NCI-H2196 treated with DMSO at 0.1 percent for 48 hours (cell line): ENCODE measurements around the gene ABHD16B.

Experiments
- DNase-seq: peaks from one replicate; lab custom pipeline; 2025; ENCODE audit not compliant: unreplicated experiment; lab: John Stamatoyannopoulos, UW

Gene ABHD16B

DNA sequence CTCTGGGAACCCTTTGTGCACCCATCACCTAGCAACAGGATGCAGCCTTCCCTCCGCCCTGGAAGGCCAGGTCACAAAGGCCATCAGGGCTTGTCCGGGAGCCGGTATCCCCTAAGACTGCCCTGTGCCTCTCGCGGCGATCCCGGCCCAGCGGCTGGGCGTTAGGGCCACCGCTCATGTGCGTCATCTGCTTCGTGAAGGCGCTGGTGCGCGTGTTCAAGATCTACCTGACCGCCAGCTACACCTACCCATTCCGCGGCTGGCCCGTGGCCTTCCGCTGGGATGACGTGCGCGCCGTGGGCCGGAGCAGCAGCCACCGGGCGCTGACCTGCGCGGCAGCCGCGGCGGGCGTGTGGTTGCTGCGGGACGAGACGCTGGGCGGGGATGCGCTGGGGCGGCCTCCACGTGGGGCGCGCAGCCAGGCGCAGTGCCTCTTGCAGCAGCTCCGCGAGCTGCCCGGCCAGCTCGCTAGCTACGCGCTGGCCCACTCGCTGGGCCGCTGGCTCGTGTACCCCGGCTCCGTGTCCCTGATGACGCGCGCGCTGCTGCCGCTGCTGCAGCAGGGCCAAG, at the start of gene ABHD16B:
ABHD16B (plus strand) TSS at position 134 of the 570 bp plus-strand sequence; CDS start at position 177, 43 bp downstream.
- DNase-seq: no peak

DNA sequence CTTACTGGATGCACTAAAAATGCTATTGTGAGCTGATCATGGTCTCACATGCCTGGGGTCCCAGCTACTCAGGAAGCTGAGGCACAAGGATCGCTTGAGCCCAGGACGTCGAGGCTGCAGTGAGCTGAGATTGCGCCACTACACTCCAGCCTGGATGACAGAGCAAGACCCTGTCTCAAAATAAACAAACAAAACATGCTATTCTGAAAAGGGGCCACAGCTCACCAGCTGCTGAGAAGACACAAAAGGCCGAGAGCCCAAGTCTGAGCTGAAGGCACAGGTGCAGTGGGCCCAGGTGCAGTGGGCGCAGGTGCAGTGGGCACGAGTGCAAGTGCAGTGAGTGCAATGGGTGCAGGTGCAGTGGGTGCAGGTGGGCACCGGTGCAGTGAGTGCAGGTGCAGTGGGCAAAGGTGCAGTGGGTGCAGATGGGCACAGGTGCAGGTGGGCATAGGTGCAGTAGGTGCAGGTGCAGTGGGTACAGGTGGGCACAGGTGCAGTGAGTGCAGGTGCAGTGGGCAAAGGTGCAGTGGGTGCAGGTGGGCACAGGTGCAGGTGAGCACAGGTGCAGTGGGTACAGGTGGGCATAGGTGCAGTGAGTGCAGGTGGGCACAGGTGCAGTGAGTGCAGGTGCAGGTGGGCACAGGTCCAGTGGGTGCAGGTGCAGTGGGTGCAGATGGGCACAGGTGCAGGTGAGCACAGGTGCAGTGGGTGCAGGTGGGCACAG, 46.2 kb upstream of the ABHD16B start:
- no peak for DNase-seq

DNA sequence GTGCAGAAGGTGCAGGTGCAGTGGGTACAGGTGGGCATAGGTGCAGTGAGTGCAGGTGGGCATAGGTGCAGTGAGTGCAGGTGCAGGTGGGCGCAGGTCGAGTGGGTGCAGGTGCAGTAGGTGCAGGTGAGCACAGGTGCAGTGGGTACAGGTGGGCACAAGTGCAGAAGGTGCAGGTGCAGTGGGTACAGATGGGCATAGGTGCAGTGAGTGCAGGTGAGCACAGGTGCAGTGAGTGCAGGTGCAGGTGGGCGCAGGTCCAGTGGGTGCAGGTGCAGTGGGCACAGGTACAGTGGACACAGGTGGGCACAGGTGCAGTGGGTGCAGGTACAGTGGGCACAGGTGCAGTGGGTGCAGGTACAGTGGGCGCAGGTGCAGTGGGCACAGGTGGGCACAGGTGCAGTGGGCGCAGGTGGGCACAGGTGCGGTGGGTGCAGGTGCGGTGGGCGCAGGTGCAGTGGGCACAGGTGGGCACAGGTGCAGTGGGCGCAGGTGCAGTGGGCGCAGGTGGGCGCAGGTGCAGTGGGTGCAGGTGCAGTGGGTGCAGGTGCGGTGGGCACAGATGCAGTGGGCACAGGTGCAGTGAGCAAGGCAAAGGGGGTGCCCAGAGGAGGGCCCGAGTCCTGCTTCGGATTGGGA, 45.6 kb upstream of the ABHD16B start:
- no peak for DNase-seq

DNA sequence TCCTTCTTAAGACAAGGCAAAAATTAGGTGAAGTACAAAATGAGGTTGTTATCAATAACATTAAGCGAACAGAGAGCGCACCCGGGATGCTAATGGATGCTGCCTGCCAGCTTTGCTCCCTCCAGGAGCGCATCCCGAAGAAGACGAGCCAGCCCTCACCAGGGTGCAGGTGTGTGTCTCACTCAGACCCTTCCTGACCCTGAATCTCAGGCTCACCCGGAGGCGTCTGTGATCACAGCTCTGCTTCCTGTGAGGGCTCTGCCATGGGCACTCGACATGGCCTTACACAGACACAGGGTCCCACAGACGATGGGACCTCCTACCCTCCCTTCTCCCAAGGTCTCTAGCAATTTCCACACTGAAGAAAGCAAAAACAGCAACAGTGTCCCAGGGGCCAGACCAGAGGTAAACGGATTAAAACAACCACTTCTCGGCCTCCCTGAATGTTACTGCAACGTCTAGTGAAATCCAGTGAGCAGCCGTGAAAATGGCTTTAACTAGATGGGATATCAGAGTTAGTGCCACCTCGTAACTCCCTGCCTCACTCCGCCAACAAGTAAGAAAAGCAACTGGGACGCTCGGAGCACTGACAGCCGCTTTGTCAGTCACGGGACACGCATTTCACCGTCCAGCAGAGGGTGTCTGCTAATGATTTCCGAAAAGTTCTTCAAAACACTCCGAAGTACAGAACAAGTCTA, 41.9 kb upstream of the ABHD16B start:
- DNase-seq: no peak

DNA sequence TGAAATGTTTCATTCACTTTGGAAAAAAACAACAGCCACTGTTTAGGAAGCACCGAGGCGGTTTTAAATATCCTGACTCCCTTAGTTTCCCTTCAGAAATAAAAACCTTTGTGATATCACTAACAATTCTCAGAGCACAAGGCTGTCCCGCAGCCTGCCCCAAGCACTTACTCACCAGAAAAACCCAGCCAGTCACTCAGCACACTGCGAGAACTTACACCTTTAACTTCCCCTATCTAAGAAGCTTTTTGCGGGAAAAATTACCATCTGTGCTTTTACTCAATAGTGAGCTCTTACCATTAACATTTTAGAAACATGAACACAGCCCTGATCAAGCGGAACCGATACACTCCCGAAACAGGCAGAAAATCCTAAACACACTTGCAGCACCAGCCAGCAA, 39.5 kb upstream of the ABHD16B start:
- DNase-seq: no peak

DNA sequence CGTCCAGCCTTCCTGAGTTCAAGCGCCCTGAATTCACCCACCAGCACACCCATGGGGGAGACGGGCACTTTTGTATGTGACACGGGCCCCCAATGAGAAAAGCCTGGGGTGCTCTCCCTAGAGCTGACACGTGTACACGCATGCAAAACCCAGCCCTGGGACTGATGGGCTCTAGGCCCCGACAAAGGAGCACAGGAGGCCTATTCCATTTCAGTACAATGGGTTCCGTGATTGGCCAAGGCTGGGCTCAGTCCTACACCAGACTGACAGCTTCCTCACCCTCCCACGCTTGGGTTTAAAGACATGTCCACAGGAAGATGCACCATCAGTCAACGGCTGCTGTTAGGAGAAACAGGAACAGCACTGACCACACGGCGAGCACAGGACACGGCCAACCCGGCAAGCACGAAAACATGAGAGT, 39.0 kb upstream of the ABHD16B start:
- no peak for DNase-seq

DNA sequence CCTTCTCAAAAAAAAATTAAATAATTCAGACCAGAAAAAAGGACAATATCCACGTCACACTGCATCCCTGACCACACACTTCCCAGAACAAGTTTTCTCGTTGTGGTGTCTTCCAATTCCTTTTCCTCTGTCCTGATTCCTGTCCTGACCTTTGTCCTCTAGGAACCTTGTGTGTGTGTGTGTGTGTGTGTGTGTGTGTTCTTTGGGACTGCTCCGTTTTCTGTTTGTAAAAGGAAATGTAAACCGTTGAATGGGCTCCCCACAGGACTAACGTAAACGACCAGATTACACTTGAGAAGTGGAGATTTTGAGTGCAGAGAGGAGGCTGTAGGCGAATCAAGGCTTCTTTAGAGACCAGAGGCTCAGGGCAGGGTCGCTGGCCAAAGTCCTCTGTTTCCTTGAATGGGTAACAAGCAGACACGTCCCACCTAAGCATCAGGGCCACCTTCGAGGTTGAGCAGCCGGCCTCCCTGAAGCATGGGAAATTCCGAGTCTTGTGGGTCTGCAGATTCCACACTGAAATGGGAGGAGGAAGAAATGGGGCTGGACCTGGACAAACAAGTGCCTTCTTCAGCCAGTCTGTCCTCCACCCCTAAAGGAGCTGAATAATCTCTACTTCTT, 37.5 kb upstream of the ABHD16B start:
- no peak for DNase-seq

DNA sequence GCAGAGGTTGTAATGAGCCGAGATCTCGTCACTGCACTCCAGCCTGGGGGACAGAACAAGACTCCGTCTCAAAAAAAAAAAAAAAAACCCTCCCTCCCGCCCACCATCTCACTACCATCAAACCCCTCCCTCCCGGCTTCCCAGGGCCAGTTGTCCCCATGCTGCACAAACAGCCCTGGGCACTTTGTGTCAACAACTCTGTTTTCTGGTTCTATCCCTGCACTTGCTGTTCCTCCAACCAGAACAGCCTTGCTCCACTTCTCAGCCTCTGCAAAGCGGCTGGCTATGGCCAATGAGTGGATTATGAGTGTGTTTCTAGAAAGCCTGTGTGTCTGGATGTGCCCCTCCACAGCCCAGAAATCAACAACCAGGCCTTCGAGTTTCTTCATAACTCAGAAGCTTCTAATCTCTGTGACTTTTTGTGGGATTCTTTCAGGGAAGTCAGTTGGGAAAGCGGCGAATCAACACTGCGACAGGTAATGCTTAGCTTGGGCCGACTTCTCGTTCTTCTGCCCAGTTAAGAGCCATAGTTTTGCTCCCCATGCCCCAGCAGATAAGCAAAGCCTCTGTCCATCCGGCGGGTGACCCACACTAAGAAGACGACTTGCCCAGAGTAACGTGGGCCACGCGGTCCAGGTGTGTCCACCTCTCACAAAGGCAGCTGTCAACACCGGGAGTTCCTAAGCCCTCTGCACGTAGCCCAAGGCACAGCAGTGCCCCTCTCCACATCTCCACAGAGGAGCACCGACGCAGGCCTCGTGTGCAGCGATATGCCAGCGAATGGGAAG, 35.8 kb upstream of the ABHD16B start:
- DNase-seq: no peak

DNA sequence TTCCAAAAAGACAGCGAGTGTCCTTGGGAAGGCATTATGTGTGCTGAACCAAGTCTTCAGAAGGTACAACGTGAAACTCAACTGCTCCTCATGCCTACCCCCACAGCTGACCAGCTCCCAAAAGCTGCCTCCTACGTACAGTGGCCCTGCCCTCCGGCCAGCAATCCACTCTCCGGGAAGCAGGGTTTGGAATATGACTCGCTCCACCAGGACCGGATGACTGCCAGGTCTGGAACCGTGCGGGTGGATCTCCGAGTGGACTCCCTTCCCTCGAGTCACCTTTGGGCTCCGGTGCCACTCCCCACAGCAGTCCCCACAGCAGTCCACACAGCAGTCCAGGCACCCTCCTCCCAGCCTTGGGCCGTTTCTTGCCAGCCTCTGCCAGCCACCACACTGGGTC, 34.5 kb upstream of the ABHD16B start:
- no peak for DNase-seq

DNA sequence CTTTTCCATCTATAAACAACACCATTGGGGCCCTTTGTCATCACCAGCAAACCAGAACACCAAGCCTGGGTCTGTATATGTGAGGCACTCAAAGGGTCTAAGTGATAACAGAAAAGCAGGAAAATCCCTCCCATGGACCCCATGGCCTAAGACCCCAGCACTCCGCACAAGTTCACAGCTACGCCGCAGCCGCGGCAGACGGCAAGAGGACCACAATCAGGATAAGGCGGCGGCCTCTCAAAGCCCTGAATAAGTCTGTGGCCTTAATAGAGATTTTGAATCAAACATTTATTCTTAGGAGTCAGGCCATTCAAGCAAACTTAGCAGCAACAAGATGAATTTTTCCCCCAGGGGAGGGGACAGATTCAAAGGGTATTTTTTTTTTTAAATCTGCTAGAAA, 33.2 kb upstream of the ABHD16B start:
- no peak for DNase-seq

DNA sequence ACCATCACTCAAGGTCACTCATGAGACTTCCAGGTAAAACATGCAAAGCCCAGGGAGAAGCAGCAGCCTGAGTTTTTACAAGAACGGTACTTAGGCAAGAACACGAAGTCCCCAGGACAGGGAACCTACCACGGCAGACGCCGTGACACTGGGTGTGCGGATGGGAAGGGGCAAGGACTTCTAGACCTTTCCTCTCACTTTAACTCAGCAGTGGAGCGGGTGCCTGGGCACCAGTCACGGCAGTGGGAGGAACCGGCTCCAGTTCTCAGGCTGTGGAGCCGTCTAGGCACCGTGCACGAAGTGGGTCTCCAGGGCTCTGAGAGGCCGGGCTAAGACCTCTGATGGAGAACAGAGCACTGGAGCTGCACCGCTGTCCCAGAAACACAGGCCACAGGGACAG, 32.8 kb upstream of the ABHD16B start:
- no peak for DNase-seq

DNA sequence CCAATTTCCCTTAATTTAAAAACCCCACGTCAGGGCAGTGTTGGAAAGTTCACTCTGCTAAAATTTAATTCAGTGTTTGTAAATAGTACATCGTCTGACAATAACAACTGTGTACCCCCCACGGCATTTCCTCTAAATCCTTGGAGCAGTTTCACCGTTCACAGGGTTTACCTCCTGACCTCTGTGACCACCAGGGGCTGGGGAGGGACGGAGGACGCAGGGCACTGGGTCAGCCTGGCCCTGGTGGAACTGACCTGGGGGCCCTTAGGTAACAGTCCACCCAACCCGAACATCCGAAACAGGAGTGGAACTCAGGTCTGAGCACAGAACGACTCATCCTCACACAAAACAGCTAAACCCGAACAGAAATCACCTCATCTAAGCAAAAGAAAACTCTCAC, 32.3 kb upstream of the ABHD16B start:
- no peak for DNase-seq

DNA sequence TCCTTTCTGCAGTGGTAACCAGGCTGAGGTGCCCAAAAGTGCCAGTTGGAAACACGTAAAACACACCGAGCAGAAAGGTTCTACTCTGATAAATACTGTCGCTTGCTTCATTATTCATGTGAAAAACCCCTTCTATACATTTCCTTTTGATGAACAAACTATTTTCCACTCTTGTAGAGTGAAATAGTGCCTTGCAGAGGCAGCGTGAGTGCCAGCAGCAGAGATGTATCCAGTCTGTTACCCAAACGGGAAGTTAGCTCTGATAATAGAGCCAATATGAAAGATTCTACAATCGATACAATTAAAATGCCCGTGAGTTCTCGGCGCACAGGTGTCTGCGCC, 31.7 kb upstream of the ABHD16B start:
- no peak for DNase-seq

DNA sequence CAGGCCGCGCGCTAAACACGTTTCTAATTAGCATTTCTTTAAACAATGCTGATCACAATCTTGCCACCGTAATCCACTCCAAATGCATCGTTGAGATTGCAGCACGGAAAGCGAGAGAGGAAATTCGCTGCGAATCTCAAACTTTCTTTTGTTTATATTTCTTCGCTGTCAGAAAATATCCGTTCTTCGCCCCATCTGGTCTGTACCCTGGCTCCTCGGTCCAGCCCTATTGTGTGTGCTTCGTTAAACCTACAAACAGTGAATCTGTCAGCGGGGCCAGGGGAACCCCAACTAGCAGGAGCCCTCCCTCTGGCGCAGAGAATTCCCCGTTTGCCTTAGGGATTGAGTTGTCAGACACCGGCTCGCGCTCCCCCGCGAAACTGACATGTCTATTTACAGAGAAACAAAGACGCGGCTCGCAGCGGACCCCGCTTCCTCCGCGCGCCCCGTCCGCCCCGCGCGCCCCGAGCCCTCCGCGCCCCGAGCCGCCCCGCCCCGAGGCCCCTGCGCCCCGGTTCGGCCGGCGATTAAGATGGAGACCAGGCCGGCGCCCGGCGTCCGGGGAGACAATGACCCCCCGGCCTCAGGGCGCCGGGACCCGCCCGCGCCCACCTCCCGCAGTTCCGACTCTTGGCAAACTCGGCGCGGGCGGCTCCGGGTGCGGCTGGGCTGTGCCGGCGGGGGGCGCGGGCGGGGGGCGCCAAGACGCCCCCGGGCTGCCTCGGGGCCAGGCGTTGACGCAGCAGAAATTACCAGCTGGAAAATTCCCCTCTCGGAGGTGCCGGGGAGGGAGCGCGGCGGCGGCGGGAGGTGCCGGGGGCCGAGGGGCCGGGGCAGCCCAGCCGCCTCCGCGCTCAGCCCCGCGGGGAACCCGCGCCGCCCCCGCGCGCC, 31.1 kb upstream of the ABHD16B start:
- no peak for DNase-seq

DNA sequence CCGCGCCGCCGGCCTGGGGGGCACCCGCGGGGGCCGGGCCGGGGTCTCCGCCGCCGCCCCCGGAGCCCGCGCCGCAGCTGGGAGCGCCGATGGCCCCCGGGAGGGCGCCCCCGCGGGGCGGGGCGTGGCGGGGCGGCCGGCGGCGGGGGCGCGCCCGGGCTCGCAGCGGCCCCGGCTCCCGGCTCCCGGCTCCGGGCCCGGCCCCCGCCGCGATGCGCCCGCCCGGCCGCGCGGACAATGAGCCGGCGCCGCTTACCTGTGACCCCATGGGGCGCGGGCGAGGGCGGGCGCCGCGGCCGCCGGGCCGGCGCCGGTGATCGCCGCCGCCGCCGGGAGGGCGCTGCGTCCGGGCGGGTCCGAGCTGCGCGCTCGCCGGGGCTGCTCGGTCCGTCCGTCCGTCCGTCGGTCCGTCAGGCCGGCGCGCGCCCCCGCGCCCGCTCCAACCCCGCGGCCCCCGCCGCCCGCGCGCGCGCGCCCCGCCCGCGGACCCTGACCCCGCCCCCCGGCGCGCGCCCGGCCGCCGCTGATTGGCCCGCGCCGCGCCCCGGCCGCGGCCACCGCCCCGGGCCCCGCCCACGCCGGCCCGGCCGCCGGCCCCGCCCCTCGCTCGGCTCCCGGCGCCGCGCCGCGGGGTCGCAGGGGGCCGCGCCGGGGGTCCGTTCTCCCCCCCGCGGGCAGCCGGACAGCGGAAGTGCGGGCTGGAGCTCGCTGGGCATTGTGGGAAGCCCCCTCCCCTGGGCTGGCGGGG, 30.3 kb upstream of the ABHD16B start, which contains the start of gene ZBTB46:
ZBTB46 (minus strand) TSS at position 424 of the 748 bp plus-strand sequence. CDS start 40,507 bp downstream, outside the sequence.
- DNase-seq: peak; percentile 23

DNA sequence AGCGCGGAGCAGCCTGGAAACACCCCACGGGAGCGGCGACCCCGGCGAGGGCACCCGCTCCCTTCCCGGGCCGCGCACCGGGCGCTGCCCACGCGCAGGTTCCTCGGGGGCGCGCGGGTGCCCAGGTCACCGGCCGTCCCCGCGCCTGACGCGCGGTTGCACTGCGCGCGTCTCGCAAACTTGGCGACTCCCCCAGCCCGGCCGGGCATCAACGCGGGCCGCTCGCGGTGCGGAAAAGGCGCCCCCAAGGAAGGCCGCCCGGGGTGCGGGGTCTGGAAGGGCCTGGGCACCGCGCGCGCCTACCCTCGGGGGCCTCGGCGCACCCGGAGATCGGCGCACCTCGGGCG, 29.7 kb upstream of the ABHD16B start:
- DNase-seq: no peak

DNA sequence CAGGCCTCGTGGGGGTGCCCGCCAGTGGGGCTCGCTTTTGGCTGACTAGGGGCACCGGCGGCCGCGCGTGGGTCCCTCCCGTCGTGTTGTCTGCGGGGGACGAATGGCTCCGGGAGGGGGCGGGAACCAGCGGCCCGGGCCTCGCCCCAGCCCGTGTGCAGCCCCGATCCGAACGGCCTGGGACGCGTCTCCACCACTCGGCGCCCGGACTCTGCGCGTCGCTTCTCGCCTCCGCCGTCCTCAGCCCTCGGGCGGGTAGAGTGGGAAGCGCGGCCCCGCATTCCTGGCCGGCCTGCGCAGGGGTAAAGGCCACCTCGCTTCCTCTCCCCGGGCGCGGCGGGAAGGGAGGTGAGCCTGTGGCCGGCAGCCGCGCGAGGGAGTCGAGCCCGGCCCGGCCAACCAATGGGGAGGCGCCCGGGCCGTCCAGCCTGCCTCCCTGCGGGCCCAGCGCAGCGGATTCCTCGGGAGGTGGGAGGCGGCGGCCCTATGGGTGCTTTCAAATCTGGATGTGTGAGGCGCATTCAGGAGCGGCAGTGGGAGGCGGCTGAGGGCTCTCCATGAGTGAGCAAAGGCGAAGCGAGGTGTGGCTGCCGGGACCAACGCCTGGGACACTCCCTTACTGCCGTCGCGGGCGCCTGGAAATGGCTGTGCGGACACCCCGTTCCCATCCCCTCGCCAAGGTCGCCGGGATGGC, 29.2 kb upstream of the ABHD16B start:
- DNase-seq: no peak

DNA sequence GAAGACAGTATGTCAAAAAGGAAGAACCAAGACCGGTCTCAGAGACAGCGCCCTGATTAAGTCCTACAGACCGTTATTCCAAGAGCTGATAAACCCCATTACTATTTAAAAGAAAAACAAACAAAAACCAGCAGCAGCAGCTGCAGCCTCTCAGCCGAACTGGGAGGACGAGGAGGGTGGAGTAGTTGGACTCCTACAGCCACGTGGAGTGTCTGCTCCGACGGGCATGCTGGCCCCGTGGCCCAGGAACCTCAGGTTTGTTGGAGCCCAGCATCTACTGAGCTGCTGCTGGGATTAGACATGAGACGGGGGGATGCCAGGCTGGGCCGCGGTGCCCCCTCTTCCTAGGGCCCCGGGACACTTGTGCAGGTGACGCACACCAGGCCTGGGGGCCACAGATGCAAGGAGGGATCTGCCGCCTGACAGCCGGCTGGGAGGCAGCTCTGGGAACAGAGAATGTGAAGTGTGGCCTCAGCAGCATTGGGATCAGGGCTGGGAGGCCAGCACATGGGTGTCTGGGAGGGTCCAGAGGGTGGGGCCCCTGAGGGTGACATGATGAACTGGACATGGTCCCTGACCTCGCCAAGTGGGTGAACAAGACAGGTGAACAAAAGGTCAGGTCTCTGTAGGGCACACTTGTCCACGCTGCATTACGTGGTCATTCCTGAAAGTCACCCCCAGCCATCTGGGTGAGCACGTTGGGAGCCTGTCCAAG, 27.4 kb upstream of the ABHD16B start:
- DNase-seq: no peak
